ENCODE measurements around the gene SLC17A3.

Gene SLC17A3, protein sequence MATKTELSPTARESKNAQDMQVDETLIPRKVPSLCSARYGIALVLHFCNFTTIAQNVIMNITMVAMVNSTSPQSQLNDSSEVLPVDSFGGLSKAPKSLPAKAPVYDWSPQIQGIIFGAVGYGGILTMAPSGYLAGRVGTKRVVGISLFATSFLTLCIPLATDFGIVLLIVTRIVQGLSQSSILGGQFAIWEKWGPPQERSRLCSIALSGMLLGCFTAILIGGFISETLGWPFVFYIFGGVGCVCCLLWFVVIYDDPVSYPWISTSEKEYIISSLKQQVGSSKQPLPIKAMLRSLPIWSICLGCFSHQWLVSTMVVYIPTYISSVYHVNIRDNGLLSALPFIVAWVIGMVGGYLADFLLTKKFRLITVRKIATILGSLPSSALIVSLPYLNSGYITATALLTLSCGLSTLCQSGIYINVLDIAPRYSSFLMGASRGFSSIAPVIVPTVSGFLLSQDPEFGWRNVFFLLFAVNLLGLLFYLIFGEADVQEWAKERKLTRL

DNA sequence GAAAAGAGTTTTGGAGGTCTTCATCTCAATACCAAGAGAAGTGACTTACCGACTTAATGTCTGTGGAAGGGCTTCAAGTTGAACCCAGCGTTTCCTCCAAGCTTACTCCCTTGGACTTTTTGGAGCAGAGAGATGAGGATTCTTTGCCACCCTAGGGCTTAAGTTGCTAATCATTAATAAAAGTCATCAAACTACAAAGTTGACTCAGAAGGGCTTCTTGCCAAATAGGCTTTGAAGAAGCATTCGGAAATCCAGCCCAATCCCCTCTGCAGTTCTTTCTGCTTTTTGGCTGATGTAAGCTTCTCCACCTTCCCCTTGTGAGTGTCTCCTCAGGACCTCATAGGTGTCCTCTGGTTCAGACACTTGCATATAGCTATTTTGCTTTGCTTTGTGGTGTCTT, at the start of gene SLC17A3:
Gene SLC17A3 (minus strand): TSS at position 126 of the 400 bp plus-strand sequence. CDS start 5,856 bp downstream, outside the sequence.
- no peak for DNase-seq (ENCODE audit: low read depth)

DNA sequence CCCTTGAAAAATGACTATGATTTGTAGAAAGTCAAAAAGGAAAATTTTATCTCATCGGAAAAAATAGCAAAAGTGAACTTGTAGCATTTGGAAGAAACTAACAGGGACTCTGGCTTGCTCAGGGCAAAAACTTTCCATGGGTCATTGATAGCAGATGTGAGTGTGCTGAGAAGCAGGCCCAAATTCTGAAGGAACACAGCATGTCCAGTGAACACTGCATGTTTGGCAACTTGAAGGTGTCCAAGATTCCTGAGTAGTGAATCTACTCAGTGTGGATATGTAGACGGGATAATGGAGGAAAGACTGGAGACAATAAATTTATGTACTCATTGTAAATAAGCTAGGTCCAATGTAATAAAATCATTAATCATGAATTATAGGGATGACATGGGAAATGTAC, 48.3 kb upstream of the SLC17A3 start:
- DNase-seq (ENCODE audit: low read depth), result no peak

DNA sequence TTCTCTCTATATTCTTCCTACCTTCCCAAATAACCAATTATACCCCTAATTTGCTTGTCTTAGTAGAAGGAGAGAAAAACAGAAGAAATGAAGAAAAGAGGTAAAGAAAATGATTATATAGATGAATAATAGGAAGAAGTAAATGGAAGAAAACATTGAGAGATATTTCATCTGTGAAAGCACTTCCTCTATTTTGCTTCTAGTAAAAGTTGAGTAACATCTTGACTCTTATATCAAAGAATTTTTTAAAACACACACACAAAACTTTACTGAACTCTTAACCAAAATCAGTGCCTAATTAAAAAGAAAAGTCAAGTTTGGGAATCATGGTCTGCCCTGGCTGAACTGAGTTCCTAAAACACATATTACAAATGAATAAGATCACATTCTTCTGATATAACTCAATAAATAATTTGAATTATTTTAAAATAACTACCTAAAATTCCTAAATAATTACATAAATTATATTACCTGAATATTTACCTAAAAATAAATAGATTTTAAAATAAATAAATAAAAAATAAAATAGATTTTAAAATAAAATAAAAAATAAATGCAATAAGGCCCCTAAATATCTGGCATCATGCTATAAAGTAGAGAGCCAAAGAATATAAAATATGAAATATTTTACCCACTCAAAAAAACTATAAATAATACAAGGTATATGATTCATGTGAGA, 47.6 kb upstream of the SLC17A3 start:
- DNase-seq (ENCODE audit: low read depth), result no peak

DNA sequence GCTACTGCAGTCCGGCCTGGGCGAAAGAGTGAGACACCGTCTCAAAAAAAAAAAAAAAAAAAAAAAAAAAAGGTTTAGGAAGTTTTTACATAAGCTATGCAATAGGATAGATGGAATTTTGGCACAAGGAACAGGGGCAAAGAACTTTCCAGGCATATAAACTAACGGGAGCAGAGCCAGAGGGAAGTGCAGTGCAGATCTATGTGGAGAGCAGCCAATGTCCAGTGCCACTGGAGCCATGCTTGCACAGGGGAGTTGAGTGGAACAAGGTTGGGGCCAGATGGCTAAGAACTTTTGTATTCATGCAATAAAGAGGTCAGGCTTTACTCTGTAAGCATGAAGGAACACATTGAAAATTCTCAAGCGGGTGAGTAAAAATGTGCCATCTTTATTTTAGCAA, 45.6 kb upstream of the SLC17A3 start:
- no peak for DNase-seq (ENCODE audit: low read depth)

DNA sequence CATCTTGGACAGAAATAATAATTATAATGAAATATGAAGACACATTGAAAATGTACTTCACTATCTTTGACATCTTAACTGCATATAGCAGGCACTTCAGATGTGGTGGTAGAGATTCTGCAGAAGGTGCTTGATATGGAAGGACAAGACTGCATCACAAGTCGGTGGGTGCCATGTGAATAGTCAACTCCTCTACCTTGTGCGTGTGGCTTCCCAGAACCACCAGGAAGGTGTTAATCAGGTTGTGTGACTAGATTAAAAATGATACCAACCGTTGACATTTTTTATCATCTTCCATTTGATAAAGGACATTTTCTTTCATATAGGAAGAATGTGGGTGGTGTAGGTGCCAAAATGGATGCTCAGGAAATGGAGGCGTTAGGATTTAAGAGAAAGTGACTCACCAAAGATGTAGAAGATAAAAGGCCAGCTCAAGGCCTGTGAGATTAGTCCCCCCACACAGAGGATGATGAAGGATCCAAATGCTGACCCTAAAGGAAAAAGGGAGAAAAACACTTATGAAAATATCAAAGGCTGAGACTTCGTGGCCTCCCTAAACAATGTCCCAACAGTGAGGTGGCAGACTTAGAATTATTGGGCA, 44.1 kb upstream of the SLC17A3 start:
- no peak for DNase-seq (ENCODE audit: low read depth)

DNA sequence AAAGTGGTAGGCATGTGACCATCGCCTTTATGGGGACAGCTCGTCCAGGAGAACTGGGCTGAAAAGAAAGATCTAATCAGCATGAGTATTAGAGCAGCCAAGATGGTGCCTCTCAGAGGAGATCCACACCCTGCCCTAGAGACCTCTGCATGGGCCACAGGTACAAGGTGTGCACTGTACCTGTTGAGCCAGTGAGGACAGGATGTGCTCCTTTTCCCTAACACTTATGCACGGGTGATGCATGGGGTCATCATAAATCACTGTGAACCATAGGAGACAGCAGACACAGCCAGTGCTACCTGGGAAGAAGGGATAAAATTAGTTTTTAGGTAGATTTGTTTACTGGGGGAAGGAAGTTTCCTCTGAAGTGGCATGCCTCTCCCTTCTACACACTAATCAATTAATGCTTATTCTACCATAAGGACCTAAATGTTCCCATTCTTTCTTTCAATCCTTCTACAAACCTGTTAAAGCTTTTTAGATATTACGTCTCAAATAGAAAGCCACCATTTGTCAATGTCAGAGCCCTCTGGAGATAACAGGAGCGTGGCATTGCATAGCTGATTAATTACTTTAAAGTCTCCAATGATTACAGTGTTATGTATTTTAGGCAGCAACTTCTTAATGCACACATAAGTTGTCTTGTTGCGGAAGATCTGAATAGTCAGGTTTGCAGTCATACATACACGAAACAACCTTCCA, 42.9 kb upstream of the SLC17A3 start:
- no peak for DNase-seq (ENCODE audit: low read depth)

DNA sequence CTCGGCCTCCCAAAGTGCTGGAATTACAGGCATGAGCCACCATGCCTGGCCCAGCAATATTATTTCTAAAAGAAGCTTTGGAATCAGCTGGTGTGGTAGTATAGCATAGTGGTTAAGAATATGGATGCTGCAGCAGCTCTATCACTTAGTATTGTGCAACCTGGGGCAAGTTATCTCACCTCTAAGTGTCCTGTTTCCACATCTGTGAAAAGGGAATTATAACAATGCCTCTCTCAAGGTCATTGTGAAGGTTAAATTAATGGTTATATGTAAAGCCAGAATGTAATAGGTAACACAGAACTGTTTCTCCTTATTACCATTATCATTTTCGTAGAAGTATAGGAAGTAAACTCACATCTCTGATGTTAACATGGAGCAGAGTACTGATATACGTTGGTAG, 42.3 kb upstream of the SLC17A3 start:
- DNase-seq (ENCODE audit: low read depth), result no peak

DNA sequence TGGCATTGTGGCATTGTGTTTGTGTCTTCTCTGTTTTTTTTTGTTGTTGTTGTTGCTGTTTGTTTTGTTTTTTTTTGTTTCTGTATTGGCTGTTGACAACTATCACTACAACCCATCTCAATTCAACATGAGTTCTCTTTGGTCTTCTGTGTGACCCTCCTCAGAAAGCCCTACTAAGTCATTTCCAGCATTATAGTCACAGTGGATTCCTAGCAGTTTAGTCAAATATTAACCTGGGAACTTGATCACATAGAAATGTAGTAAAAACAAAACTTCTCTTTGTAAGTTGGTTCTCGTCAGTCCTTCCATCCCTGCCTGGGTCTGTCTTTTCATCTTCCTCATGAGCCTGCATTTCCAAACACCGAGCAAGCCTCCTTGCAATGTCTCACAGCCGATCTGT, 39.7 kb upstream of the SLC17A3 start:
- no peak for DNase-seq (ENCODE audit: low read depth)

DNA sequence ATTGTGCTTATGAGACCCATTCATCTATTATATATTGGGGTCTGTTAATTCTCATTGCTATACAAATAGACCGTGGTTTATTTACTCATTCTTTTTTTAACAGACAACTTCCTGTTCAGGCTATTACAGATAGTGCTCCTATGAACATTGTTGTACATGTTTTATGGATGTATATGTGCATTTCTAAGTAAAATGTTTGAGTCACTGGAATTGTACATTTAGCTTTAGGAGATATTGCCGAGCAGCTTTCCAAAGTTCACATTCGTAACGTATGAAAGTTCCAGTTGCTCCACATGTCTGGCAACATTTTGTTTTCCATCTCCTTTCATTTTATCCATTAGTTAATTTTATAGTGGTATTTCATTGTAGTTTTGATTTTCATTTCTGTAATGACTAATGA, 37.3 kb upstream of the SLC17A3 start:
- DNase-seq (ENCODE audit: low read depth), result no peak

DNA sequence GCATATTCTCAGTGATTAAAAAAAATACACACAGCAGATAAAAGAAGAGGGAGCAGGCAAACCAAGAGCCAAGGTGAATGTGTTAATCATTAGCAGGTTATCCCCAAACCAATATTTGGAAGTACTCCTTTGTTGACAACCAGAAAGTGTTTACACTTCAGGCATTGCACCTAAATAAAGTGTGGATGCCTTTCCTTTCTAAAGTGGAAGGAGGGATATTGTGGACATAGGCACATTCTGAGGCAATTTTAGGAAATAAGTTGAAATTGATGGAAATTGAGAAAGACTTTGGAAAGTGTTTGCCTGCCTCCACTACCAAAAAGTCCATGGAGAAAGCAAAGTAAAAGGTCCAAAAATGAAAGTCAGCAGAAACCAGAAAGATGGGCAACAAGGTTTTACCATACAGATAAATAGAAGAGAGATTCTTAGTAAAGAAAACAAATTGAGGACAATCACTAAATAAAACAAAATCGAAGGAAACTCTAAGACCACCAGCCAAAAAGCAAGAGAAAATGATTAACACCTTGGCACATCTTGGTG, 33.5 kb upstream of the SLC17A3 start:
- DNase-seq (ENCODE audit: low read depth), result no peak

DNA sequence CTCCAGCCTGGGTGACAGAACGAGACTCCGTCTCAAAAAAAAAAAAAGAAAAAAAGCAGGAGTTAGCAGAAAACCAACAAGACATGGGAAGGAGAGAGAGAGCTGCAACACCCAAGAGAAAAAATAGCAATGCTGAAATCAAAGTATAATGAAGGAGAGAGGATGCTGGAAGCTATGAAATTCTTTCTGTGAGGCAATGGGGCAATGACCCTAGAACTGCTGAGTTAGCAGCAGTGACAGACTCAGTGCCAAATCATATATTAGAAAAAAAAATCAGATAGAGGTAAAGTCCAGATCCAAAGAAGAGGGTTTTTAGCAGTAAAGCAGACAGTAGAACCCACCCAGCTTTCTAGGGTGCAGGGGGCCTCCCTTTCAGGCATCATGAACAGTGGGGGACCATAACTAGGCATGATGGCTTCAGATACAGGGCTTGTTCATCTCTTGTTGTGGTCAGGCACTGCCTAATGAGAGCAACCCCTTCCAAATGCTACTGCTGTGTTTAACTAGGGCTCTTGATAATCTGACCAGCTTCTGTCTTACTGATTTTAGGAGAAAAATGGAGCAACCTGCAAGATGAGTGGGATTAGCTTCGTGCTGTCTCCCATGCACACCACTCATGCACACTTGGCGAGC, 29.5 kb upstream of the SLC17A3 start:
- no peak for DNase-seq (ENCODE audit: low read depth)

DNA sequence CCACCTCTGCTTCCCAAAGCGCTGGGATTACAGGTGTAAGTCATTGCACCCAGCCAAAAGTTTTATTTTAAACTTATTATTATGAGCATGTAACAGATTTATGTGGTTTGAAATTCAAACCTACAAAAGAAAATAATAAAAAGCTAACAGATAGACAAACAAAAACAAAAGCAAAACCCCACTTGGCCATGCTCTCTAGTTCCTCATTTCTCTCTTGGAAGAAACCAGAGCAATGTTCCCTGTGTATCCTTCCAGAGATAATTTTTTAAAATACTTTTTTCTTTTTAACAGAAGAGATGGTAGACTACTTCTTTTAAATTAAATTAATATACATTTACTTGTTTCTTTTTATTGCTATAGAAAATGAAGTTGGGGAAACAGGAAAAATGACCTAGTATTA, 28.0 kb upstream of the SLC17A3 start:
- no peak for DNase-seq (ENCODE audit: low read depth)

DNA sequence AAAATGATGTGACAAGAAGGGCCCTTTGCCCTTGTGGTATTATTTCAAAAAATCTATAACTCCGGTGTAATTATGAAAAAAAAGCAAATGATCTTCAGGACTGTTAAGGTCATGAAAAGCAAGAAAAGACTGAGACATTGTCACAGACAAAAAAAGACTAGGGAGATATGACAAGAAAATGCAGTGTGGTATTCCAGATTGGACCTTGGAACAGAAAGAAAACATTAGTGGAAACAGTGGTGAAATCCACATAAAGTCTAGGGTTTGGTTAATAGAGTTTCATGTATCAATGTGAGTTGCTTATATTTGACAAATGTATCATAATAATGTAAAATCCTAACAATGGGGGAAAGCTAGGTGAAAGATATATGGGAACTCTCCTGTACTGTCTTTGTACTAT, 26.8 kb upstream of the SLC17A3 start:
- DNase-seq (ENCODE audit: low read depth), result no peak

DNA sequence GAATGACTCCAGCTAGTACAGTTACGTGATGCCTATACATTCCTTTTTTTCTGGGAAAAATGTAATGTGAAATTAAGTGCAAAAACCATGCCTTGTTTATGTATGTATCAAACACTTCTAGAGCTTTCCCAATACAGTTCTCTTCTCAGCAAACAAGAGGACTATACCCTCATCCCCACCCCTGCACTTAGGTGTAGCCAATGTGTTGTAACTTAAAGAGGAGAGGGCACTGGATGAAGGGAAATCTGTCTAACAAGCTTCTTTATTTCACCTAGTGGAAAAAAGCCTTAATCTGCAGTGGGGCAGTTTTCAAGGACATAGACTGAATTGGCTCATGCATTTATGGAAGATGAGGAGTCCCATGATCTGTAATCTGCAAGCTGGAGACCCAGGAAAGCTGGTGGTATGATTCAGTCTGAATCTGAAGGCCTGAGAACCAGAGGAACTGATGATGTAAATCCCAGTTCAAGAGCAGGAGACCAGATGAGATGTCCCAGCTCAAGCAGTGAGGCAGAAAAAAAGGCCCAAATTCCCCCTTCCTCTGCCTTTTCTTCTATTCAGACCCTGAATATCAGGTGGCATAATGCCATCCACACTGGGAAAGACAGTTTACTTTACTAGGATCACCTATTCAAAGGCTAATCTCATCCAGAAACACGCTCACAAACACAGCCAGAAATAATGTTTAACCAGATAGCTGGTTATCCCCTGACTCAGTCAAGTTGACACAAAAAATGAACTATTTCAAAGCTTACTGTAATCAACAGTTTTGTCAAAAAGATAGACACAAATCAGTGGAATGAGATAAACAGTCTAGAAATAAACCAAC, 25.8 kb upstream of the SLC17A3 start:
- DNase-seq (ENCODE audit: low read depth), result no peak

DNA sequence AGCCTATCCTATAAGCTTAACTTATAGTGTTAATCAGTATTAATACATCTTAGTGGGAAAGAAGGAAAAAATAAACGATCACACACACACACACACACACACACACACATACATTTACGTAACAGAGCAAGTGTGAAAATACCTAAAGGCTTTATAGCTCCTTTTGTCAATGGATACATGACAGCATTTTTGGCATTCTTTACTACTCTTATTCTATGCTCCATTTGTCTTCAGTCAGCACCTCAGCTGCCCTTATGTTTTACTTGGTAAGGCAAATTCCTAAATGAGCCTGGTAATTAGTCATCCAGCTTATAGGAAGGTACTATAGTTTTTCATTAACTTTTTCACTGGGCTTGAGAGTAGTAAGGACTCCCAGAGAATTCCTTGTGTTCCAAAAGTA, 25.1 kb upstream of the SLC17A3 start:
- no peak for DNase-seq (ENCODE audit: low read depth)

DNA sequence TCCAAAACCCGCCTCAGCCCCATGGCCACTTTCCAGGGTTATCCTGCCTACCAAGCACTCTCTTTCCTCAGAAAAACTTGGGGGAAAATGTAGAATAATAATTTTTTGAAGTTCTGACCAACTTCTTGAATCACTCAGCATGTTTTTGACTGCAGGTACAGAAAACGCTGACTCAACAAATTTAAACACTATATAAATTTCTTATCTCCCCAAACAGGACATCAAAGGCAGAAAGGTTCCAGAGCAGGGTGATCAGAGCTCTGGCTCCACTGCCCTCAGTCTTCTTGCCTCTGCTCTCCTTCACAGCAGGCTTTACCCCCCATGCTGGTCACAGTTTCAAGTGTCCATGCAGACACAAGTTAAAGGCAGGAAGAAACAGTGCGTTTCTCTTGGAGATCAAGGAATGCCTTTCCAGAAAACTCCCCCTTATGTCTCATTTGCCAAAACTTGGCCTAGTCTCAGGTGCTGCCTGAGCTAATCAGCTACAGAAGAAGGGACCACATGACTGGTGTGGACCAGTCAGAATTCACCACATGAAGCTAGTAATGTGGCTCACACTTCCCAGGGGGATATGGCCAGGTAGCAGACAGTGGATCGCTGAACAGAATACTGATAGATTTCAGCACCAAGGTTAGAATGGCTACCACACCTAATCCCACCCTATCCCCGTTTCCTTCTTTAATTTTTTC, 24.4 kb upstream of the SLC17A3 start:
- DNase-seq (ENCODE audit: low read depth), result no peak

DNA sequence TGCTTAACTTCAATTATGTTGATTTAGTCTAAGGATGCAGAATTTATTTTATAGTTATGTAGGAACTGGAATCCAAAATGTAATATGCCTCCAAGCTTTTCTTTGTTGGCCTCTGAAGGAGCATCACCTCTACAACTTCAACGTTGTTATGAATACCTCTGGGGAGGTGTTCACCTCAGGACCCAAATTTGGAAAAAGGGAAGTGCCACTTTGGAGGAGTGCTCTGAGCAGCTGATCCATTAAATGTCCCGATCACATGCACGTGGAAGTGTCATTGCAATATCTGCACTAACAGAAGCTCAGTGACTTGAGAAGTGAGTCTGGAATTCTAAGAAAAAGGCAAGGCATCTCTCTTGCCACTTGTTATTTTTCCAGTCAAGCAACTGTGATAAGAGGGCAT, 22.2 kb upstream of the SLC17A3 start:
- DNase-seq (ENCODE audit: low read depth), result no peak

DNA sequence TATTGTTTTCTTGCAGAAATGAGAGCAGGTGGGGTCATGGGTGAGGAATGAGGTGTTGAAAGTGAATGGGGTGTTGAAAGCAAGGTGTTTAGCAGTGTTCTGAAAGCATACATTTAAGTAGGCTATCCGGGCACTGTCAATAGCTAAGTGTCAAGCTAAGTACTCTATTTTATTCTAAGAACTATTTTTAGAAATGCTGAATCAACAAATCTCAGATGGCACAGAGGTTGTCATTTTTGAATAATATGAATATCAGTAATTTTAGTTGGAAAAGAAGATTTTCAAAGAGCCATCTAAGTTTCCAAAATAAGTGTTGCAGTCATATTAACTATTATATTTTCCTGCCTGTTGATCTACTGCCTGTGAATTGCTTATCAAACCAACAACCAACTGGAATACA, 21.7 kb upstream of the SLC17A3 start:
- DNase-seq (ENCODE audit: low read depth), result no peak

DNA sequence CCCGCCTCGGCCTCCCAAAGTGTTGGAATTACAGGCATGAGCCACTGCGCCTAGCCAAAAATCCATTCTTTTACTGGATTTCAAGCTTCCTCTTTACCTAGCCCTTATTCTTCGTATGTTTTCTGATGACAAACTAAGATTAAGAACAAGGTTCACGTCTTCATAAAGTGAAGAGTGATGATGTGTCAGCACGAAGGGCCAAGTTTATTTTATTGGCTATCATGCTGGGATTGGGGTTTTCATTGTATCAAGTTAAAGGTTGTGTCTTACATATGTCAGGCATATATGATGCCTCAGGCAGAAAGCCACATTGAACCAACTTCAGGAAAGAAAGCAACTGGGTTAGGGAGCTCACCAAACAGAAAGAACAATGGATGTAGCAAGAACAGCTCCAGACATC, 19.7 kb upstream of the SLC17A3 start:
- no peak for DNase-seq (ENCODE audit: low read depth)

DNA sequence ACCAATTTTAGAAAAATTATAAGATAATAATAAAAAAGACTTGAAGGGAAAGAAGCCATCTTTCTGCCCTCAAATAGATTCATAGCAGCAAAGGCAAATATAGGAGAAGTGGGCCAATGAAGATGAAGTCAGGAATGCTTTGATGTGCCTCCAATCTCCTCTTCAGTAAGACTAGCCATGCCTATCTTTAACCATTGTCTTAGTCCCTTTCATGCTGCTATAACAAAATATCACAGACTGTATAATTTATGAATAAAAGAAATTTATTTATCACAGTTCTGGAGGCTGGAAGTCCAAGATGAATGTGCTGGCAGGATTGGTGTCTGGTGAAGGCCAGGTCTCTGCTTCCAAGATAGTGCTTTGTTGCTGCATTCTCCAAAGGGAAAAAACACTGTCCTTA, 18.8 kb upstream of the SLC17A3 start:
- no peak for DNase-seq (ENCODE audit: low read depth)

Data from stimulated activated CD8-positive, alpha-beta memory T cell treated with anti-CD3 and anti-CD28 coated beads, Interleukin-4, amount 100 ng/mL, for 24 hours (primary cell).